ENCODE results near the gene ZNF557.
"Not testable (repeated sequence)": the region's sequence is repeated elsewhere in the genome, so short reads cannot be mapped to it uniquely, and the experiment has no call there.

GRCh38 chr19:7052896-7053295, 16.6 kb upstream of the ZNF557 start:
- not testable (repeated sequence) for TF ChIP-seq CTCF, EZH2phosphoT487 (IDR thresholded peaks at IDR 0.05)

Data from neural progenitor cell (in vitro differentiated cells).